Inferior parietal cortex (tissue), 1 donor: ENCODE measurements around the gene GNAO1.

Experiments
- DNase-seq: peaks from one replicate; pipeline ENCODE4 v3.0.0-alpha.2; 2016; ENCODE audit errors: extremely low spot score

GNAO1 gene

GRCh38 chr16:56265184-56265583, 73.9 kb downstream of the GNAO1 start:
- no peak for DNase-seq

GRCh38 chr16:56265746-56266145, 74.5 kb downstream of the GNAO1 start:
- no peak for DNase-seq

DNA sequence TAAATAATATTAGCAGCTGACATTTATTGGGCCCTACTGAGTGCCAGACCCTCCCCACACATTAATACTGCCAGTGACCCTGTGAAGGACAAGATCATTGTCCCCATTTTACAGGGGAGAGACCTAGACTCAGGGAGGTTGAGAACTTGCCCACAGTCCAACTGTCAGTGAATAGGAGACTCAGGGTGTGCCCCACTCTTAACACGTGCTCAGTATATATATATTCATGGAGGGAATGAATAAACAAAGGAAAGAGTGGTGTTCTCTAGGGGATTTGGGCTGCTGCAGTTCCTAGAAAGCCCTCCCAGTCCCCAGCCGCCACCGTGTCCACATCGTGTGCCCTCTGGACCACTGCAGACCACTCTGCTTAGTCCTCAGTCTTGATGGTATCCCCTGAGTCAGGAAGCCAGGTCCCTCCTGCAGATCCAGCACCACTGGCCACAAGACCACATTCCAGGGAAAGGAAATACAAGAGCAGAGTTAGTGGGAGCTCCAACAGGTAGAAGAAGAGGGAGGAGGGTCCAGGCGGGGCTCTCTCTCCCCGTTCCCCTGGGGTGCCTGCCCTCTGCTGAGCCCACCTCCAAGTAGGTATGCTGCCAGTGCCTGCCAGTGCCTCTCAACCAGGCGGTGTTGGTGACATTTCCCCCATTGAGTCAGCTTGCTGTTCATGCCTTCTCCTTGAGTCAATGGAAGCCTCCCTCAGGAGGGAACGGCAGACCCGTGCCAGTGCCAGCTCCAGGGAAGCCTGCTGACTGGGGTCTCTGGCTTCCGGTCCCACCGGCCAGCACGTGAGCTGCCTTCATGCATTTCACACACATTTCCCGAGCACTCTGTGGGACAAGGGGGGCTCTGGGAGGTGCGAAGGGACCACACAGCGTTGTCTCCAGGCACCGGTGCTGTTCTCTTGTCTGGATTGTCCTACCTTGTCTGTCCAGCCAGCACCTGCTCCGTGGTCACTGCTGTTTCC, 75.6 kb downstream of the GNAO1 start:
- no peak for DNase-seq

DNA sequence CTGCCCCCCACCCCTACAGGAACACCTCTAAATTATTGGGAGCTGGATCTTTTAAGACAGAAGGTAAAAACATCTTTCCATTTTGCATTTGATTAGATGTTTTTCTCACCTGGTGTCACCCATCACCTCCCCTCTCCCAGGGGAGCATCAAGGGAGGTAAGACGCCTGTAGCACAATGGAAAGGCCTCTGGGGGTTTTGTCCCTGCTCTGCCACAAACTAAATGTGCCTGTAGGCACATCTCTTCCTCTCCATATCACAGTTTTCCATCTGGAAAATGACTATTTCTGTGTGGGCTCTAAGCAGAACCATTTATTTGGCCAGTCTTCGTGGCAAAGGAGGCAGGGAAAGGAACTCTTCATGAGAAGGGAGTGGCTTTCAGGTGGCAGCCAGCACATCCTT, 76.6 kb downstream of the GNAO1 start:
- DNase-seq: no peak

DNA sequence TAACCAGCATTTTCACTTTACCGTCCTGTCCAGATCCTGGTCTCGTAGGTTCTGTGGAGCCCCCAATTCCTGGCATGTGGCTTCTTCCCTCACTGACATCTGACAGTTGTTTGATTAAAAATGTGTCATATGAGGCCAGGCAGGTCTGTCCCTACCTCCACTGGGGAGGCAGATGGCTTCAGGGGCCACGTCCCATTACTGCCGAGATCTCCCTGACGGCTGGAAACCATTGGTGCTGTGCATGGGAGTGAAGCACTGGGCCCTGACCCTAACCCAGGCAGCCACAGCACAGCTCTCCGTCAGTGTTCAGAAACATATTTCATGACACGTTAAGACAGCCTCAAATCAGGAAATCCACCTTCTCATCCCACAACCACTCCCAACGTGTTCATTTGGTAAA, 77.5 kb downstream of the GNAO1 start:
- DNase-seq: no peak

- no peak for DNase-seq
These were observed 78.0 kb downstream of the GNAO1 start for GRCh38 chr16:56269281-56269680.

DNA sequence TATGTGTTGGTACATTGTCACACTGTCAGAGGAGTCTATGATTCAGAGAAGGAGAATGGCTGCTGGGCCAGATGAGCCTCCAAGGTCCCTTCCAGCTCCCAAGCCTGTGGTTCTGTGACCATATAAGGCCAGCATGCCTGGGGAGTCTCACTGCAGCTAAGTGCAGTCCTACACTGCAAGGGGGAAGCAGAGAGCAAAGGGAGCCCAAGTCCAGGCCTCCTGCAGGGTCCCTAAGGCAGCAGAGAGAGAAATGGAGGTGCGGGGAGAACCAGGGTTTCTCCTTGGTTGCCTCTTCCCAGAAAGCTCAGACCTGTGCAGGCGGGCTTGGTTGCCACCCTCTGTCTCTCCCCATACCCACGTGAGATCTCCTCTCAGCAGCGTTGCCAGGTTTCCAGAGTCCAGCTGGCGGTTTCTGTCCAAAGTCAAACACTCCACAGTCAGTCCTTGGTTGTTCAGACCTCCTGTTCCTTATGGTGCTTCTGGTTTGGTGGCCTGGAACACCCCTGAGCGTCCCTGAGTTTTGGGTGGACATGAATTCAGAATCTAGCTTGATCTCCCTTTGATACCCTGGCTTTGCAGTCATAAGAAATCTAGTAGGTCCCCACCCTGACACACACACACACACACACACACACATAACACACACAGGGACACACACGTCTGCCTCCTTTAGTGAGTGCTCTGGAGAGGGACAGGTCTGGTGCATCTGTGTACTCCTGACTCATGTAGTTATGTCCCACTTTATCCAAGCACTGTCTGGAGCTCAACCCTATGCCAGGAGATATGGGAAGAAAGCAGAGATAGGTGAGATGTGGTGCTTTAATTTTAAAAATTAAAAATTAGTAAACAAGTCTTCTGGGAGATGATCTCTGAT, 78.8 kb downstream of the GNAO1 start:
- no peak for DNase-seq

- no peak for DNase-seq
These were observed 79.5 kb downstream of the GNAO1 start for GRCh38 chr16:56270828-56271227.

DNA sequence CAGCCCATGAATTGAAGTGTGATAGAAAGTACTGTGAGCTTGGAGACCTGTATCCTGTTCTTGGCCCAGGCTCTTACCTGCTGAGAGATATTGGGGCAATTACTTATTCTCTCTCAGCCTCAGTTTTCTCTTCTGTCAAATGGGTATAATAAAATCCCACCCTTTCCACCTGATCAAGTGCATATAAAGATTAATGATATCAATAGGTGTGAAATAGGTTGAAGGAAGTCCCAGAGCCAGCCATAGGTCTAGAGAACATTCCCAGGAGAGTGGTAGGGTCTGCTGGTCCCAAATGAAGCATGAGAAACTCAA, 81.2 kb downstream of the GNAO1 start:
- no peak for DNase-seq

GRCh38 chr16:56273615-56274014, 82.3 kb downstream of the GNAO1 start:
- no peak for DNase-seq

DNA sequence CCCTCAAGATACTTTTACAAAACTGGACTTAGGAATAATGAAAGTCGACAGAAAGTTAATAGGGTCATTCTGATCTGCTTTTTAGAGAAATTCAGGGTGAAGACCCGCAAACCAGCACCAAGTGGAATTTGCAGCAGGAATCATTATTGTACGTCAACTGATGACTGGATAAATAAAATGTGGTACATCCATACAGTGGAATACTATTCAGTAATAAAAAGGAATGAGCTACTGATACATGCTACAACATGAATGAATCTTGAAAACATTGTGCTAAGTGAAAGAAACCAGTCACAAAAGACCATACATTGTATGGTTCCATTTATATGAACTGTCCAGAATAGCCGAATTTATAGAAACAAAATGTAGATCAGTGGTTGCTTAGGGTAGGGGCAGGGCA, 83.1 kb downstream of the GNAO1 start:
- no peak for DNase-seq

DNA sequence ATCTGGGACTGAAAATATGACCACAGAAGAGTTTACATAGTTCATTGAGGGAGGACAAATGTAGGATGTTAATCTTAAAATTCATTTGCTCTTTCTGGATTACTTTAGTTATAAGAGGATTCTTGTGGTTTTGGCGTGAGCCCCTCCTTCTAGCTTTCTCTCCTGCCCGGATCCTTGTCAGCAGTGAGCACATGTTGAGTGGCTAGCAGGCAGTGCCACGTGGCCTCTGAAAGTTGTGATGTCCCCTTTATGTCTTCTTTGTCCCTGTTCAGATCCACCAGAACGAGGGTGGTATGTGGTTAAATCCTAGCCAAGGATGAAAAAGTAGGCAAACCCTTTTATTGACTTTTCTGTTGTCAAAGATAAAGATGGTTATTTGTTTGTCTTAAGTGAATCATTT, 83.8 kb downstream of the GNAO1 start:
- no peak for DNase-seq

DNA sequence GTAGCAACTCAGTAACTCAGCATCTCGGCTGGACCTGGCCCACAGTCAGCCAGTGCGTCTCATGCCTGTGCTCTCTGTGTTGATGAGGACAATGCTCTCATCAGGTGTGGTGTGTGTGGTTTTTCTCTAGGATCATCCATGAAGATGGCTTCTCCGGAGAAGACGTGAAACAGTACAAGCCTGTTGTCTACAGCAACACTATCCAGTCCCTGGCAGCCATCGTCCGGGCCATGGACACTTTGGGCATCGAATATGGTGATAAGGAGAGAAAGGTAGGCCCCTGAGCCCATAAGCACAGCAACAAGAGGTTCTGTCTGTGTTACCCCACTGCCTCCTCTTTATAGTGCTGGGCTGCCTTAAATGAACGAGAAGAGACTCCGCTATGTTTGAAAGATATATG, 84.5 kb downstream of the GNAO1 start:
- DNase-seq: no peak

- no peak for DNase-seq
These were observed 85.8 kb downstream of the GNAO1 start for GRCh38 chr16:56277075-56277474.

DNA sequence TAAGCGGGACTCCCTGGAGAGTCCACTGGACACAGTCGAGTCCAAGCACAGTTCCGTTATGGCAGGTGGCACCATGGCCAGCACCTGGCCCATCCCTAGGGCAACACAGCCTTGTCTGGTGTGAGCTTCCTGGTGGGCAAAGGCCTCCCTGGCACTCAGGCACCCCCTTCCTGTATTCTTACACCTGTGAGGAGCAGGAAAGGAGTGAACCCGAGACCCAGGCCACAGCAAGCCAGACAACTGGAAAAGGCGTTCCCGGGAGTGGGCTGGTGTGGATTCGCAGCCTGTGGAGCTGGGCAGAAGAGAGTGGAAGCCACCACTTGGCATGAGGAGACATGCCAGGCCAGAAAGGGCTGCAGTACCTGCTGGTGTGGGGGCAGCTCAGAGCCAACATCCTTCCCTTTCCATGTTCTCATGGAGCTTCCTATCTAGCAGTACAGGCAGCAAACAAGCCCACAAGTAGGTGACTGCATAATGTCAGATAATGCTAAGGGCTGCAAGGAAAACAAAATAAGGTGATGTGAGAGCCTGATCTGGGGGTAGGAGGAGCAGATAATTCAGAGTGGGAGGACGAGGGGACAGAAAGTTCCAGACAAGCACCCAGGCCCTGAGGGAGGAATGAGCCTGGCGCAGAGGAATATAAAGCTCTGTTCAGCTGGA, 87.0 kb downstream of the GNAO1 start:
- DNase-seq: no peak

DNA sequence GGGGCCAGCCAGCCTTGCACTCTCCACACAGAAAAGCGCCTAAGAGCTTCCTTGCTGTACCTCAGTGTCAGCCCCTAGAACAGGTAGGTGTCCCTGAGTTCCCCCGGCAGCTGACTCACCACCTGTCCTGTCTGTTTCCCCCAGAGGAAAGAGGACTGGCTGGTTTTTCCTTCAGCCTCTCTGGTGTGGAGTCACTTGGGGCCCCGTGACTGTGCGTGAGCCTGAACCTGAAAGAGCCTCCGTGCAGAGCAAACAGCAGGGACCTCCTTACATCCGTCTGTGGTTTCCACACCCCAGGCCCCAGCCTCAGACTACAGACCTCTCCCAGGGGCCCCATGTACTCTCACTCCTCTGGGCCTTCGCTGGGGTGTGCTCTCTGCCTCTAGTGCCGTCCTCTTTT, 87.8 kb downstream of the GNAO1 start:
- DNase-seq: no peak

GRCh38 chr16:56279914-56280313, 88.6 kb downstream of the GNAO1 start:
- DNase-seq: no peak

- no peak for DNase-seq
These were observed 90.0 kb downstream of the GNAO1 start for GRCh38 chr16:56281249-56281805.

DNA sequence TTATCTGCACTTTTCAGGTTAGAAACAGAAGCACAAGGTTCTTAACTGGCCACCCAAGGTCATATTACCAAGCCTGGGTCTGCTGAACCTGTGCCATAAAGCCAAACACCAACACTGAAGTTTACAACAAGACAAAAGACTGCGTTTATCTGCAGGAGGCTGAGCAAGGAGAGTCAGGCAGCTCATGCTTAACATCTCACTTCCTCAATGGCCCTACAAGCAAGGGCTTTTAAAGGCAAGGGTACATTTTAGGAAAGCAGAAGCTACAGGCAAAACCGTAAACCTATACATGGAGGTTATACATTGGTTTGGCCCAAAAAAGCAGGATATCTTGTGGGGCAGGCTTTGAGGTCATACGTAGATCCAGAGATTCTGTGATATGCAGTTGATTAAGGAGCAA, 91.2 kb downstream of the GNAO1 start:
- DNase-seq: no peak

DNA sequence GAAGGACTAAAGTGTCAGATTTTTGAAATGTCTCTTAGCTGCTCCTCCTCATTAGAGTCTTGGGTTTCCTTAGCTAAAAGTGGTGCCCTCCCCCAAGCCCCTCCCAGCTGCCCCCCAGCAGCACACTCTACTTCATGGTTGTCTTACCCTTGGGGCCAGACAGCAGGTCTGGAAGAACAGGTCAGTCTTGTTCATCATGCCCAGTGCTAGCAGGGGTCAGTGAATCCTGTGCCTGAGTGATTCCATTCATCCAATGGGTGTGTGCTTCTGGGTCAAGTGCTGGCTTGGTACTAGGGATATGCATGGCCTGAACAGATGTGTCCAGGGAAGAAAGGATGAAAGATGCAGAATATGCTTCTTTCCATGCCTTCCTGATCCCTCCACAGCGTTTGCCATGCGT, 93.2 kb downstream of the GNAO1 start:
- no peak for DNase-seq

- no peak for DNase-seq
These were observed 95.5 kb downstream of the GNAO1 start for GRCh38 chr16:56286809-56287208.

DNA sequence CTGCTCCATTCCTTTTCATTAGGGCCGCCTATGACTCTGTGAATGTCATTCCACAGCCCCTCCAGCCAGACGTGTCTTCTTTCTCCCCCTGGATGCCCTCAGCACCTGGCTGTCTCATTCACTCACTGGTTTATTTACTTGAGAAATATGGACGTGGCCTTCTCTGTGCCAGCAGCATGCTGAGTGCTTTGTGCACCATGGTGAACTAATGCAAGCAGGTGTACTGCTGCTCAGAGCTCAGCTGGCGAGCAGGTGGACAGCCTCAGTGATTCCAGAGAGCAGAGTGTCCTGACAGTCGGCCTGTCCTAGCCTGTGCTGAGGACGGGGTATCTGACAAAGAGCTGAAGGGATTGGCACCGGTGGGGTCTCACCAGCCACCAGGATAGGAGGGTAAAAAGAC, 96.7 kb downstream of the GNAO1 start:
- no peak for DNase-seq
